Nephron progenitor cell (in vitro differentiated cells): ENCODE data around the gene NAA80.

Experiments used
- DNase-seq: peaks from one replicate; pipeline ENCODE4 v3.0.0; 2021
- H3K27ac Mint-ChIP-seq: 2 replicates; pipeline ENCODE4 v1.8.0; 2021; ENCODE audit warnings: mild to moderate bottlenecking, moderate library complexity, mixed read lengths
- H3K27me3 Mint-ChIP-seq: 2 replicates; pipeline ENCODE4 v1.8.0; 2021; ENCODE audit warnings: mild to moderate bottlenecking, low read depth, mixed read lengths; ENCODE audit not compliant: poor library complexity
- H3K36me3 Mint-ChIP-seq: 2 replicates; pipeline ENCODE4 v1.8.0; 2021; ENCODE audit warnings: low read depth, mixed read lengths
- H3K4me1 Mint-ChIP-seq: 2 replicates; pipeline ENCODE4 v1.8.0; 2021; ENCODE audit warnings: mixed read lengths
- H3K4me3 Mint-ChIP-seq: 2 replicates; pipeline ENCODE4 v1.8.0; 2021; ENCODE audit warnings: mild to moderate bottlenecking, moderate library complexity, mixed read lengths
- H3K9me3 Mint-ChIP-seq: 2 replicates; pipeline ENCODE4 v1.8.0; 2021; ENCODE audit warnings: mild to moderate bottlenecking, moderate library complexity, mixed read lengths
- CTCF ChIP-seq: fragments of 200-600 bp; sonication (generic); IDR thresholded peaks from 2 replicates; pipeline ENCODE4 v1.5.0; 2021; ENCODE audit warnings: antibody characterized with exemption

Gene NAA80

GRCh38 chr3:50325497-50326181 lies 26.4 kb upstream of the NAA80 start:
- Mint-ChIP-seq H3K9me3 (no peaks in the 10 kb centered on the region), H3K36me3 (peaks cover 5% of the 10 kb centered on the region), H3K4me1 (peaks cover 35% of the 10 kb centered on the region), H3K27me3 (peaks cover 8% of the 10 kb centered on the region), H3K27ac (no peak overlapping the region), H3K4me3 (peak overlapping the region; percentile 94)
- TF ChIP-seq CTCF: no peak
- DNase-seq: no peak

- H3K27ac Mint-ChIP-seq: no peak overlapping the region
- no peak for DNase-seq
- peaks cover 40% of the 10 kb centered on the region for H3K4me1 Mint-ChIP-seq
- no peak overlapping the region for H3K4me3 Mint-ChIP-seq
- peaks cover 9% of the 10 kb centered on the region for H3K27me3 Mint-ChIP-seq
- no peaks in the 10 kb centered on the region for H3K36me3 Mint-ChIP-seq
- no peak for TF ChIP-seq CTCF
- no peaks in the 10 kb centered on the region for H3K9me3 Mint-ChIP-seq
Measured at GRCh38 chr3:50325113-50325480, 25.9 kb upstream of the NAA80 start.

- peak; percentile 87 for TF ChIP-seq CTCF
- no peaks in the 10 kb centered on the region for H3K9me3 Mint-ChIP-seq
- DNase-seq: peak; percentile 85
- H3K36me3 Mint-ChIP-seq: peaks cover 3% of the 10 kb centered on the region
- peaks cover 9% of the 10 kb centered on the region for H3K27me3 Mint-ChIP-seq
- peaks cover 46% of the 10 kb centered on the region for H3K4me1 Mint-ChIP-seq
- peak overlapping the region; percentile 34 for H3K4me3 Mint-ChIP-seq
- no peak overlapping the region for H3K27ac Mint-ChIP-seq
Measured at GRCh38 chr3:50324351-50325112, 25.3 kb upstream of the NAA80 start.

- no peak overlapping the region for H3K4me3 Mint-ChIP-seq
- no peak for DNase-seq
- H3K4me1 Mint-ChIP-seq: peaks cover 54% of the 10 kb centered on the region
- H3K36me3 Mint-ChIP-seq: peaks cover 12% of the 10 kb centered on the region
- H3K27me3 Mint-ChIP-seq: peaks cover 9% of the 10 kb centered on the region
- H3K9me3 Mint-ChIP-seq: no peaks in the 10 kb centered on the region
- H3K27ac Mint-ChIP-seq: no peak overlapping the region
- TF ChIP-seq CTCF: no peak
Measured at GRCh38 chr3:50323614-50324199, 24.5 kb upstream of the NAA80 start.

GRCh38 chr3:50323092-50323600 lies 23.9 kb upstream of the NAA80 start:
- Mint-ChIP-seq H3K9me3 (no peaks in the 10 kb centered on the region), H3K4me1 (peaks cover 54% of the 10 kb centered on the region), H3K27ac (no peak overlapping the region), H3K36me3 (peaks cover 16% of the 10 kb centered on the region), H3K4me3 (peak overlapping the region; percentile 84), H3K27me3 (peaks cover 9% of the 10 kb centered on the region)
- no peak for TF ChIP-seq CTCF
- no peak for DNase-seq
